Measurements from ENCODE around the gene SMIM15. TPM values are rescaled to one million over a fixed set of nuclear protein-coding genes. Genes with fewer than 3 reads are reported as not detected.

SMIM15 gene
- total and polyA plus RNA-seq, 2 of the 4 experiments (the other 2 are of a cell fraction) = 49.7 to 94.3 TPM

- no peak overlapping the region for H3K23ac ChIP-seq (ENCODE audit: low read depth, low read length)
- no peak overlapping the region for H3K4me2 ChIP-seq (ENCODE audit: low read depth, low read length)
- intact Hi-C loops (cut with micrococcal nuclease) = no loop called here
- H4K91ac ChIP-seq (ENCODE audit: insufficient read depth, low read depth, low read length) = no peak overlapping the region
- no peak overlapping the region; the same call in 1 of the 2 replicates for H3K18ac ChIP-seq (ENCODE audit: low read depth, low read length)
- H3K4me1 ChIP-seq (ENCODE audit: control insufficient read depth, insufficient read depth, low read length) = peaks cover 7% of the 10 kb centered on the region; the same call in 1 of the 2 replicates
- no peak overlapping the region for H2BK20ac ChIP-seq (ENCODE audit: low read depth, low read length)
- CTCF ChIA-PET = interaction anchor here (0.7 kb wide), 1 partner anchor 527 kb away, joined by 3 read pairs; no protein-coding TSS in a partner anchor
- 100% methylated on average over 1 of the region's 3 CpGs; no CpG with 5 or more reads in 1 of the 2 experiments for WGBS, 2 experiments (ENCODE audit: extremely low coverage in 2 of 2, insufficient read length in 1 of 2)
- no peak overlapping the region for H3K14ac ChIP-seq (replicated peaks; ENCODE audit: low read depth, low read length)
- no peak for DNase-seq
- H4K20me1 ChIP-seq (ENCODE audit: insufficient read depth, low read length) = no peaks in the 10 kb centered on the region
- POLR2A ChIA-PET (ENCODE audit: unreplicated experiment) = no interaction called here
- H3K9ac ChIP-seq (ENCODE audit: low read depth, low read length) = no peak overlapping the region; the same call in 1 of the 2 replicates
- no peak overlapping the region for H4K8ac ChIP-seq (ENCODE audit: low read depth in 2 of 2, low read length in 2 of 2)
- no peaks in the 10 kb centered on the region for H3K36me3 ChIP-seq (ENCODE audit: control insufficient read depth, insufficient read depth, low read length)
- no peak overlapping the region for H2AK9ac ChIP-seq (replicated peaks; ENCODE audit: low read depth, low read length, poor library complexity)
- no peaks in the 10 kb centered on the region for H3K27me3 ChIP-seq (ENCODE audit: control insufficient read depth, insufficient read depth, low read length)
- H2BK120ac ChIP-seq (ENCODE audit: low read depth, low read length) = no peak overlapping the region
- dilution Hi-C loops (cut with HindIII; ENCODE audit: low sequenced_read_pairs, unreplicated experiment) = no loop called here
- no peak overlapping the region for H4K5ac ChIP-seq (ENCODE audit: low read depth, low read length)
- H3K9me3 ChIP-seq (ENCODE audit: control insufficient read depth, insufficient read depth, low read length) = no peaks in the 10 kb centered on the region
- H3K56ac ChIP-seq (ENCODE audit: extremely low read depth, insufficient read depth, low read length) = no peak overlapping the region
- H3K4me3 ChIP-seq (ENCODE audit: insufficient read depth, low read depth, low read length) = no peak overlapping the region
- no peak overlapping the region for H3K27ac ChIP-seq (ENCODE audit: insufficient read depth, low read length)
- H2AK5ac ChIP-seq (ENCODE audit: low read depth, low read length) = no peak overlapping the region
- BruUV-seq (replicated peaks) = no TSS peak
- no peak overlapping the region for H2BK5ac ChIP-seq (ENCODE audit: low read depth, low read length, poor library complexity, severe bottlenecking)
- ATAC-seq (ENCODE audit: low read depth) = no peak; the same call in 1 of the 2 replicates
- H3K9me1 ChIP-seq (ENCODE audit: insufficient read depth, low read length) = no peaks in the 10 kb centered on the region
- no peaks in the 10 kb centered on the region for H3K79me1 ChIP-seq (ENCODE audit: low read depth in 1 of 2, low read length in 2 of 2)
- H2AFZ ChIP-seq (replicated peaks; ENCODE audit: low read length, poor library complexity) = no peak overlapping the region
- H3K4ac ChIP-seq (ENCODE audit: low read depth, low read length) = no peak overlapping the region
- no peak overlapping the region for H2BK15ac ChIP-seq (ENCODE audit: low read depth, low read length)
- in situ Hi-C loops (cut with MboI; ENCODE audit: low sequenced_read_pairs) = no loop called here
- TF ChIP-seq POLR2A (IDR thresholded peaks at IDR 0.05; ENCODE audit: low read depth, low read length) (no peak), SMC3 (IDR thresholded peaks at IDR 0.05; ENCODE audit: low read depth, low read length) (no peak), BHLHE40 (IDR thresholded peaks at IDR 0.05; ENCODE audit: low read depth, low read length) (no peak), CHD1 (IDR thresholded peaks at IDR 0.05; ENCODE audit: low read depth, low read length) (no peak), RFX5 (IDR thresholded peaks at IDR 0.05; ENCODE audit: low read depth, low read length) (no peak), CEBPB (IDR thresholded peaks at IDR 0.05; ENCODE audit: low read depth, low read length) (no peak), MAFK (IDR thresholded peaks at IDR 0.05; ENCODE audit: low read depth, low read length) (no peak), FOS (IDR thresholded peaks at IDR 0.05; ENCODE audit: low read depth, low read length) (no peak), RCOR1 (IDR thresholded peaks at IDR 0.05; ENCODE audit: insufficient replicate concordance, low read length) (no peak), MAZ (IDR thresholded peaks at IDR 0.05; ENCODE audit: borderline replicate concordance, low read depth, low read length) (no peak)
- TF ChIP-seq, protein P1, sequence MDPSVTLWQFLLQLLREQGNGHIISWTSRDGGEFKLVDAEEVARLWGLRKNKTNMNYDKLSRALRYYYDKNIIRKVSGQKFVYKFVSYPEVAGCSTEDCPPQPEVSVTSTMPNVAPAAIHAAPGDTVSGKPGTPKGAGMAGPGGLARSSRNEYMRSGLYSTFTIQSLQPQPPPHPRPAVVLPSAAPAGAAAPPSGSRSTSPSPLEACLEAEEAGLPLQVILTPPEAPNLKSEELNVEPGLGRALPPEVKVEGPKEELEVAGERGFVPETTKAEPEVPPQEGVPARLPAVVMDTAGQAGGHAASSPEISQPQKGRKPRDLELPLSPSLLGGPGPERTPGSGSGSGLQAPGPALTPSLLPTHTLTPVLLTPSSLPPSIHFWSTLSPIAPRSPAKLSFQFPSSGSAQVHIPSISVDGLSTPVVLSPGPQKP (IDR thresholded peaks at IDR 0.05; ENCODE audit: borderline replicate concordance, low read depth, low read length) = no peak
Measured at GRCh38 chr5:61177070-61177469, 14.8 kb upstream of the SMIM15 start.
